B cell (primary cell): ENCODE data around the gene BBS1. TPM values are rescaled to one million over a fixed set of nuclear protein-coding genes. Genes with fewer than 3 reads are reported as not detected.

Source experiments
- ATAC-seq: fragments of 200-7000 bp; cut with Tn5 transposase; one replicate; pipeline ENCODE4 v1.10.0; 2021; ENCODE audit warnings: low read depth, mild to moderate bottlenecking, moderate number of reproducible peaks, moderate library complexity
- CTCF ChIA-PET: fragments of 350-600 bp; sonication (Branson Sonifier 250); formaldehyde crosslinking; loops from one replicate; lab custom pipeline; 2021; ENCODE audit warnings: antibody characterized with exemption, inconsistent platforms; lab: Charles Lee
- POLR2A ChIA-PET: fragments of 350-600 bp; sonication (Branson Sonifier 250); formaldehyde crosslinking; loops from one replicate; lab custom pipeline; 2021; ENCODE audit warnings: antibody characterized with exemption; lab: Charles Lee
- DNase-seq: peaks from one replicate; pipeline ENCODE4 v3.0.0; 2013
- H2AFZ ChIP-seq: 2 replicates; pipeline ENCODE4 v1.6.1; 2012; ENCODE audit warnings: mild to moderate bottlenecking, low read depth, low read length; ENCODE audit not compliant: insufficient read depth, poor library complexity, severe bottlenecking
- H3K27ac ChIP-seq, 2 donors: 1 replicate in 1 of 2; 2 replicates in 1 of 2; pipeline ENCODE4 v1.5.1; 2012 to 2013; ENCODE audit warnings: low read length in 2 of 2, mild to moderate bottlenecking in 2 of 2, moderate library complexity in 1 of 2
- H3K27me3 ChIP-seq, 4 experiments: fragments of 200-600 bp in 1 of 4; sonication (generic) in 1 of 4; replicated peaks in 1 of 4; 1 replicate in 2 of 4; 2 replicates in 2 of 4; pipeline versions ENCODE4 v1.6.1 to v1.7.0; 2013 to 2016; ENCODE audit warnings: low read length in 3 of 4, mild to moderate bottlenecking in 2 of 4, mixed read lengths in 1 of 4, moderate library complexity in 1 of 4; ENCODE audit not compliant: insufficient read depth in 4 of 4, control insufficient read depth in 3 of 4; ENCODE audit errors: control extremely low read depth in 1 of 4
- H3K36me3 ChIP-seq, 2 experiments: replicated peaks in 1 of 2; 1 replicate in 1 of 2; 2 replicates in 1 of 2; pipeline versions ENCODE4 v1.6.1 to v1.7.1; 2013; ENCODE audit warnings: low read length in 1 of 2; ENCODE audit not compliant: insufficient read depth in 2 of 2, control insufficient read depth in 1 of 2; ENCODE audit errors: control extremely low read depth in 1 of 2, extremely low read depth in 1 of 2
- H3K4me1 ChIP-seq, 2 donors: fragments of 200-600 bp in 1 of 2; sonication (generic) in 1 of 2; 1 replicate in 1 of 2; 2 replicates in 1 of 2; pipeline versions ENCODE4 v1.5.1 to v1.6.1; 2013 to 2017; ENCODE audit warnings: low read length in 2 of 2; ENCODE audit not compliant: control insufficient read depth in 2 of 2, insufficient read depth in 2 of 2
- H3K4me2 ChIP-seq: replicated peaks from 2 replicates; pipeline ENCODE3; 2012; ENCODE audit warnings: mild to moderate bottlenecking, low read depth, low read length; ENCODE audit not compliant: poor library complexity, severe bottlenecking
- H3K4me3 ChIP-seq, 5 experiments: fragments of 200-600 bp in 1 of 5; sonication (generic) in 1 of 5; 1 replicate in 3 of 5; 2 replicates in 2 of 5; pipeline versions ENCODE4 v1.5.1 to v1.7.0; 2011 to 2016; ENCODE audit warnings: low read length in 4 of 5, mild to moderate bottlenecking in 4 of 5, low read depth in 2 of 5, control low read depth in 1 of 5, moderate library complexity in 1 of 5; ENCODE audit not compliant: insufficient read depth in 1 of 5; ENCODE audit errors: control extremely low read depth in 1 of 5, extremely low read depth in 1 of 5
- H3K79me2 ChIP-seq: fragments of 200-600 bp; sonication (generic); one replicate; pipeline ENCODE4 v1.6.0; 2016; ENCODE audit warnings: low read length; ENCODE audit not compliant: control insufficient read depth, insufficient read depth
- H3K9ac ChIP-seq: fragments of 200-600 bp; sonication (generic); 2 replicates; pipeline ENCODE4 v1.6.1; 2017; ENCODE audit warnings: mild to moderate bottlenecking, low read length, moderate library complexity
- H3K9me3 ChIP-seq, 3 donors: one replicate each; pipeline versions ENCODE4 v1.6.1 to v1.7.1; 2013; ENCODE audit warnings: low read length in 2 of 3; ENCODE audit not compliant: control insufficient read depth in 2 of 3, insufficient read depth in 1 of 3; ENCODE audit errors: control extremely low read depth in 1 of 3
- H4K20me1 ChIP-seq: 2 replicates; pipeline ENCODE4 v1.6.0; 2012; ENCODE audit warnings: mild to moderate bottlenecking, low read length; ENCODE audit not compliant: insufficient read depth, control insufficient read depth, poor library complexity, severe bottlenecking
- H3K27ac Mint-ChIP-seq: one replicate; pipeline ENCODE4 v1.8.0; 2021; ENCODE audit warnings: mixed read lengths
- H3K27me3 Mint-ChIP-seq: one replicate; pipeline ENCODE4 v1.8.0; 2021; ENCODE audit warnings: mixed read lengths
- H3K4me1 Mint-ChIP-seq: one replicate; pipeline ENCODE4 v1.8.0; 2021; ENCODE audit warnings: mixed read lengths
- H3K4me3 Mint-ChIP-seq: one replicate; pipeline ENCODE4 v1.8.0; 2021; ENCODE audit warnings: mixed read lengths
- H3K9me3 Mint-ChIP-seq: one replicate; pipeline ENCODE4 v1.8.0; 2022; ENCODE audit warnings: mixed read lengths; ENCODE audit not compliant: insufficient read depth
- EZH2 ChIP-seq: IDR thresholded peaks from 2 replicates; pipeline ENCODE4 v1.6.1; 2012; ENCODE audit warnings: borderline replicate concordance, low read depth, mild to moderate bottlenecking, moderate library complexity, low read length; ENCODE audit not compliant: insufficient read depth, poor library complexity, severe bottlenecking
- WGBS: methylation state at CpG from one replicate; pipeline ENCODE4 v1.1.5; 2013; ENCODE audit warnings: missing lambda C conversion rate; ENCODE audit not compliant: insufficient coverage; 5-methylcytosine and 5-hydroxymethylcytosine counted together
- intact Hi-C: fragments of 100-400 bp; cut with micrococcal nuclease; formaldehyde crosslinking; loops from one replicate; pipeline ENCODE4 v1.10.0; 2022
- polyA plus RNA-seq: library from polyadenylated mRNA; depleted of rRNA; stranded (reverse); fragments of >200 nt; gene quantifications from 2 replicates; pipeline ENCODE4 v1.2.3, GENCODE V29; 2012
- total RNA-seq, 2 donors: library from RNA; stranded (reverse); fragments of 120-200 nt in 1 of 2; gene quantifications; 1 replicate in 1 of 2; 2 replicates in 1 of 2; pipeline versions ENCODE4 v1.2.3 to v1.2.4, GENCODE V29; 2013 to 2022
- TF ChIP-seq, protein P1 (sequence below): fragments of 200-600 bp; IDR thresholded peaks from one replicate; pipeline ENCODE4 v1.8.0; 2022; ENCODE audit warnings: antibody characterized with exemption, mild to moderate bottlenecking

The BBS1 gene
- total and polyA plus RNA-seq, 2 donors (not counting 1 experiment from before 2014, with no cell fraction given), result 20.4 to 52.5 TPM

DNA sequence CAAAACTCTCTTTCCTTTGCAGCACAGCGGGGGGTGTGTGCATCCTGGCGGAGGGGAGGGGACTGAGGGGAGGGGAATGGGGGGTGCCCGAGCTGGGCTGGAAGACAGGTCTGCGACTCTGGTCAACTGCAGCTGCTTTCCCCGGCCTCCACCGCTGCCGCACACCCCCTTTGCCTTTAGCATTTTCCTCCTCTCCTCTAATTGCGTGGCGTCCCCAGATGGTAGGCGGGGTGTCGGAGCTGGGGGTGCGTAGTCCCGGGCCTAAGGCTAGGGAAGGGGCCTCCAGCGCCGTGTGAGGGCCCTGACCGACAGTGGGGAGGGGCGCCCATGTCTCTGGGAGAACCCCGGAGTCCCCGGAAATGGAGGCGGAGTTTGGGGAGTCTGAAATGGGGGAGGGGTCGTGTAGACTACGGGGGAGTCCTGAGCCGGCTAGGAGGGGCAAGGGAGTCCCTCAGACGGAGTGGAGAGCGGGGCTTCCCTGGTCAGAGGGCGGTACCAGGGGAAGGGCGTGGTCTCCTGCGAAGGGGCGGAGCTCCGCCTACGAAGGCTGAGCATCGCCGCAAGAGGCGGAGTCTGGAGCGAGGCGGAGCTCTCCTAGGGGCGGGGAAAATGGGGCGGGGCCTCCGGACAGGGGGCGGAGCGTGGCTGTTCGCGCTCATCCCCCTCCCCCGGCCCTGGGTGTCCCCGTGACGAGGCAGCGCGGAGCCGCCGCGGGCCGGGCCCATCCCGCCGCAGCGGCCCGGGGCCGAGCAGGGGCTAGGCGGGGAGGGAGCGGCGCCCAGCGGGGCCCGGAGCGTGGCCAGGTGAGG is 44.0 kb upstream of the BBS1 start, which contains the start of gene PELI3:
PELI3 (plus strand) TSS at position 681 of the 809 bp plus-strand sequence. CDS start 1,224 bp downstream, outside the sequence.
- Histone ChIP-seq H2AFZ (peak within 1 kb of the TSS; percentile 80), H3K79me2 (peaks cover 4% of the 10 kb centered on the region), H3K9me3 (no peaks in the 10 kb centered on the region), H3K4me3 (peak within 1 kb of the TSS; percentile 19 to 82 (median 71)), H3K4me2 (peak within 1 kb of the TSS; percentile 86), H3K4me1 (peaks cover 35 to 40% of the 10 kb centered on the region in 2 donors), H4K20me1 (no peaks in the 10 kb centered on the region), H3K27ac (peak within 1 kb of the TSS; percentile 81 to 84), H3K36me3 (no peaks in the 10 kb centered on the region), H3K9ac (peak within 1 kb of the TSS; percentile 73), H3K27me3 (no peaks in the 10 kb centered on the region)
- Mint-ChIP-seq H3K4me3 (peak within 1 kb of the TSS; percentile 95), H3K27me3 (no peaks in the 10 kb centered on the region), H3K4me1 (peaks cover 35% of the 10 kb centered on the region), H3K27ac (peak within 1 kb of the TSS; percentile 89), H3K9me3 (peaks cover 3% of the 10 kb centered on the region)
- DNase-seq (peak; percentile 97), ATAC-seq (peak; percentile 92)
- ChIA-PET POLR2A (interaction anchor here (0.5 to 2.6 kb wide), 14 partner anchors 8 to 1285 kb away, joined by 3 to 18 read pairs (median 4); partner anchors contain the start of genes BBS1, DPF2, DPP3 and MRPL11), CTCF (interaction anchor here (0.6 to 5.8 kb wide), 7 partner anchors 13 to 401 kb away, joined by 4 to 41 read pairs (median 4); partner anchors contain the start of genes B4GAT1, DPP3 and MRPL11)
- intact Hi-C loops, result loop anchor here (1.0 to 5.0 kb wide), 8 partner anchors 14 to 278 kb away; partner anchors contain the start of genes ACTN3, BBS1, DPP3 and RBM4B
- under 1% methylated on average over 56 of the region's 63 CpGs for WGBS
- TF ChIP-seq, protein P1, sequence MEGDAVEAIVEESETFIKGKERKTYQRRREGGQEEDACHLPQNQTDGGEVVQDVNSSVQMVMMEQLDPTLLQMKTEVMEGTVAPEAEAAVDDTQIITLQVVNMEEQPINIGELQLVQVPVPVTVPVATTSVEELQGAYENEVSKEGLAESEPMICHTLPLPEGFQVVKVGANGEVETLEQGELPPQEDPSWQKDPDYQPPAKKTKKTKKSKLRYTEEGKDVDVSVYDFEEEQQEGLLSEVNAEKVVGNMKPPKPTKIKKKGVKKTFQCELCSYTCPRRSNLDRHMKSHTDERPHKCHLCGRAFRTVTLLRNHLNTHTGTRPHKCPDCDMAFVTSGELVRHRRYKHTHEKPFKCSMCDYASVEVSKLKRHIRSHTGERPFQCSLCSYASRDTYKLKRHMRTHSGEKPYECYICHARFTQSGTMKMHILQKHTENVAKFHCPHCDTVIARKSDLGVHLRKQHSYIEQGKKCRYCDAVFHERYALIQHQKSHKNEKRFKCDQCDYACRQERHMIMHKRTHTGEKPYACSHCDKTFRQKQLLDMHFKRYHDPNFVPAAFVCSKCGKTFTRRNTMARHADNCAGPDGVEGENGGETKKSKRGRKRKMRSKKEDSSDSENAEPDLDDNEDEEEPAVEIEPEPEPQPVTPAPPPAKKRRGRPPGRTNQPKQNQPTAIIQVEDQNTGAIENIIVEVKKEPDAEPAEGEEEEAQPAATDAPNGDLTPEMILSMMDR, result no peak
- TF ChIP-seq EZH2, result no peak
